Suprapubic skin (tissue), 3 donors: Measurements from ENCODE around the gene AKR7A3.

ENCODE experiments used
- CTCF ChIP-seq, 2 donors: fragments of 200-600 bp in 1 of 2; fragments of 450-650 bp in 1 of 2; sonication (generic) in 1 of 2; IDR thresholded peaks; one replicate each; pipeline ENCODE4 v1.5.1; 2016 to 2019; ENCODE audit warnings: antibody characterized with exemption in 2 of 2, mild to moderate bottlenecking in 1 of 2, moderate library complexity in 1 of 2
- POLR2A ChIP-seq, 2 donors: fragments of 450-650 bp; IDR thresholded peaks; one replicate each; pipeline ENCODE4 v1.6.1; 2017; ENCODE audit warnings: antibody characterized with exemption in 2 of 2, mild to moderate bottlenecking in 2 of 2, moderate library complexity in 2 of 2

GRCh38 chr1:19310061-19310460, 21.5 kb upstream of the AKR7A3 start:
- TF ChIP-seq POLR2A (IDR thresholded peaks at IDR 0.05) (no peak), CTCF (IDR thresholded peaks at IDR 0.05) (no peak)
